GM21825 (cell line): Measurements from ENCODE around the gene TSR3.

ENCODE experiments used
- ATAC-seq: cut with Tn5 transposase; IDR thresholded peaks from one replicate; pipeline ENCODE4 v1.9.1; 2021; ENCODE audit warnings: mild to moderate bottlenecking, moderate library complexity; ENCODE audit not compliant: unreplicated experiment

TSR3 gene

GRCh38 chr16:1351582-1352362, at the start of gene TSR3, which contains the start of gene GNPTG:
TSR3 (minus strand) TSS chr16:1351878; CDS start chr16:1351804, 74 bp downstream.
GNPTG (plus strand) TSS chr16:1351931; CDS start chr16:1351966, 35 bp downstream.
- ATAC-seq = peak; percentile 51

DNA sequence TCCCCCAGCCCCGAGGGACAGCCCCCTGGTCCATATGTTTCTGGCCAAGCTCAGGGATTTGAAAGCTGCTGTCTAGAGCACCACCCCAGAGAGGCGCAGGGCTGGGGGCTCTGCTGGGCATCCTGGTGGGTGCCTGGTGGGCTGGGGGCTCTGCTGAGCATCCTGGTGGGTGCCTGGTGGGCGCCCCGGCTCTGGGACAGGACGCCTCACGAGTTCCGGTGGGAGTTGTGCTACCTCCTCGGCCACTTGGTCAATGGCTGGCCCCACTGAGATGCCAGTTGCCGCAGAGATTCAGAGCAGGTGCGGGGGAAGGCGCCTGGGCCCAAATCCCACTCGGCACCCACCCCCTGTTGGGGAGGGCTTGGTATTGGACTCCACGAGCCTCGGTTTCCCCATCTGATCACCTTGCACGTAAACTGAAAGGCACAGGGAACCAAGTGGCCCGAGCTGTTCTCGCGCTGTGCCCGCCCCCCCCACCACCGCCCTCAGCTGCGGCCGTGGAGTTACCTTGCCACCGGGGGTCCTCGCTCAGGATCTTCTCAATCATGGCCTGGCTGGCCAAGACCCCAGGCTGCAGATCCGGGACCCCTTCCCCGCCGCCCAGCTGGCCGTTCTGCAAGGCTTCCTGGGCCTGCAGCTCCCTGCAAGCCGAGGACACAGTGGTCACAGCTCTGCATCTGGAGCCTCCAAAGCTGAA, 49.5 kb upstream of the TSR3 start:
- no peak for ATAC-seq

DNA sequence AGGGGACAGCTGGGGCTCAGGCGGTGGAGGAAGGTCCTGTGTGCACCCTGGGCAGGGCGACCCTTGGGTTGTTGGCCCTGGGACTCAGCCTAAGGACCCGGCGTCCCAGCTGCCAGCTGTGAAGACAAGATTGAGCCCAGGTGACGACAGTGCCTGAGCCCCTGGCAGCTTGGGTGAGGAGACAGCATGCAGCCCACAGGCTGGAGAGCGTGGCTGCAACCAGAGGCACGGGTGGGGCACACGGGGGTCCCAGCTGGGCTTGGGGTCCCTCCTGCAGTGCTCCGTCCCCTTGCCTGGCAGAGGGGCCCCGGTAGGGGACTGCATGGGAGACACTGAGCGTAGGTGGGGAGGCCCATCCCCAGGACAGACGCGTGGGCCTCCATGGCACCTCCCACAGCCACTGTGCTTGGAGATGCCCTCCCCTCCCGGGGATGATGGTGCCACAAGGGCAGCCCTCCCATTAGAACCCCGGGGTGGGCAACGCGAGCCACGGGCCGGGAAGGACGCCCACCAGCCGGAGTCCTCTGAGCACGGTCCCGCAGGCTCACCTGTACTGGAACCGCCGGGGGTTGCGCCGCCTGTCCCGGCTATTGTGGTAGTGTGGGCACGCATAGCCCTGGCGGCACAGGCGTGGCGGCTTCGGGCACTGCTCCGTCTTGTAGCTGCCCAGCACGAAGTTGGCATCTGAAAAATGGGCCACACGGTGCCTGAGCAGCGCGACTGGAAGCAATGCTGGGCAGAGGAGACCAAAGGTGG, 47.3 kb upstream of the TSR3 start:
- ATAC-seq = no peak

DNA sequence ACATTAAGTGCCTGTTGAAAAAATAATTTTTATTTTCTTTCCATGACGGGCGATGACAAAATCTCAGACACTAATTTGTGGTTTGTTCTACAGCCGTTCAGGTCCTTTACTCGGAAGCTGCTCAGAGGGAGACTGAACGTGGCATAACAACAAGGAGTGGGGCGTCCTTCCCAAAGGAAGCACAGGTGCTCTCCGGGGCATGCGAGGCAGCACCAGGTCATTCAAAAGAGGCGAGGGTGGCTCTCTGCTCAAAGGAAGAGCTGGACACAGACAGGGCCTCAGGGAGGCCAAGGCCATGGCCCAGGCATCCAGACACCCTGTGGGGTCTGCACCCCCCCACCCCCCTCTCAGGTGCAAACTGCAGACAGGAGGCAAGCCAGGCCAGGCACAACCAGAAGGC, 46.7 kb upstream of the TSR3 start:
- no peak for ATAC-seq

GRCh38 chr16:1397779-1398178, 46.1 kb upstream of the TSR3 start:
- ATAC-seq = no peak

GRCh38 chr16:1395444-1396031, 43.9 kb upstream of the TSR3 start:
- no peak for ATAC-seq

DNA sequence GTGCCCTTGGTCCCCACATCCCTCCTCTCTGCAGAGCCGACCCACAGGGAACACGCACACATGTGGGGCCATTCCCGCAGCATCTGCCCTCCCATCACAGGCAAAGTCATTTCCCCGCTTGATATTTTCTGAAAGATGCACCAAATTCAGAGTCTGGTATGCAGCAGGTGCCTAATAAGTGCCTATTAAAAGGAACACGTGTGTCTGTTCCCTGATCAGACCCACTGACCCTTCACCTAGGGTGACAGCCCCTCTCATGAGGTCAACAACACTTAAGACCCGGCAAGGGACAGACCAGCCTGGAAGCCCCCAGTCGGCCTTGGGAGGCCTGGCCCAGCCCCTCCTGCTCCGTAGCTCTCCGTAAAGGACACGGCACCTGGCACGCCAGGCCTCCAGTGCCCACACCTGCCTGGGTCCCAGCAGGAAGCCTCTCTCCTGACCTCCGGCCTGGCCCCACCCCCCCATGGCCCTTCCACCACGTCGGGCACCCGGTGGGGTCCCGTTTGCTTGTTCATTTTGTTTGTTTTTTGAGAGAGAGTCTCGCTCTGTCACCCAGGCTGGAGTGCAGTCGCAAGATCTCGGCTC, 42.8 kb upstream of the TSR3 start:
- ATAC-seq = no peak

GRCh38 chr16:1393613-1394176, 42.0 kb upstream of the TSR3 start:
- no peak for ATAC-seq

DNA sequence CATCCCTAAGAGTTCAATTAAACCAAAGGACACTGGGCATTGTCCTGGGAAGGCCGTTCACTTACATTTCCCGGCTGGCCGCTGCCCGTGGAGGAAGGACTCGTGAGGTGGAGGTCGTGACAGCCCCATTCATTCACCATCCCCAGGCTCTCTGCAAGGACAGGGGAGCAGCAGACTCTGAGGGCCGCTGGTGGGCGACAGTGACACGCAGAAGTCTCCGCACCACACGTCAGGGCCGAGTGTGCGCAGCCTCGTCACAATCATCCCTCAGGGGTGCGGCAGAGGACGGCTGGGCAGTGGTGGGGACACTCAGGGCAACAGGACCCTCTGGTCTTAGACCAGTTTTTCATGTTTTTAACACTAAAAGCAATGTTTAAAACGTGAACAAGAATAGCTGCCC, 41.1 kb upstream of the TSR3 start:
- ATAC-seq = no peak

DNA sequence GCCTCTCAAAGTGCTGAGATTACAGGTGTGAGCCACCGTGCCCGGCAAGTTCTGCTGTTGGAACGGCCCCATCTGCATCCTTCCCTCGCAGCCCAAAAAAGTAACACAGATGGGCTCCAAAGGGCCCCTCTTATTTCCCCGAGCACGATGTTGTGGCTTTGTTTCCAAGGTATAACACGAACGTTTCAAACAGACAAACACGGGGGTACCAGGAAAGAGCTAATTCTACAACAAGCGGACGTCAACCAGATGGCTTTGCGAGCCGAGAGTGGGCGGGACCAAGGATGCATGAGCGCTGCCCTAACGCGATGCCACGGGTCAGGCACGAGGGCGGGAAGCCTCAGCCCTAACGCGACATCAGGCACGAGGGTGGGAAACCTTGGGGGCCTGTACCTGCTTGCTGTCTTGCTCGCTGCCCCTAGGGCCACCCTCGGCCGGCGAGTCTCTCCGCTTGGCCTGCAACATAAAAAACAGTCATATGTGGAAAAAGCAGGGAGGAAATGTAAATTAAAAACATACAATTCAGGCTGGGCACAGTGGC, 38.6 kb upstream of the TSR3 start:
- no peak for ATAC-seq

DNA sequence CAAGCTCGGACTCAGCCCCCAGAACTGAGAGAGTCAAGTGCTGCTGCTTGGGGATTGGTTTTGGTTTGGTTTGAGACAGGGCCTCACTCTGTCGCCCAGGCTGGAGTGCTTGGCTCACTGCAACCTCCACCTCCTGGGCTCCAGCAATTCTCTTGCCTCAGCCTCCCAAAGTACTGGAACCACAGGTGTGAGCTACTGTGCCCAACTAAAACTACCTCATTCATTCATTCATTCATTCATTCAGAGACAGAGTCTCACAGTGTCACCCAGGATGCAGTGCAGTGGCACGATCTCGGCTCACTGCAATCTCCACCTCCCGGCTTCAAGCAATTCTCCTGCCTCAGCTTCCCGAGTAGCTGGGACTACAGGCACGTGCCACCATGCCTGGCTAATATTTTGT, 38.1 kb upstream of the TSR3 start:
- ATAC-seq = no peak

- no peak for ATAC-seq
These were observed 35.7 kb upstream of the TSR3 start for GRCh38 chr16:1387331-1387730.

GRCh38 chr16:1385232-1385631, 33.6 kb upstream of the TSR3 start:
- ATAC-seq = no peak

DNA sequence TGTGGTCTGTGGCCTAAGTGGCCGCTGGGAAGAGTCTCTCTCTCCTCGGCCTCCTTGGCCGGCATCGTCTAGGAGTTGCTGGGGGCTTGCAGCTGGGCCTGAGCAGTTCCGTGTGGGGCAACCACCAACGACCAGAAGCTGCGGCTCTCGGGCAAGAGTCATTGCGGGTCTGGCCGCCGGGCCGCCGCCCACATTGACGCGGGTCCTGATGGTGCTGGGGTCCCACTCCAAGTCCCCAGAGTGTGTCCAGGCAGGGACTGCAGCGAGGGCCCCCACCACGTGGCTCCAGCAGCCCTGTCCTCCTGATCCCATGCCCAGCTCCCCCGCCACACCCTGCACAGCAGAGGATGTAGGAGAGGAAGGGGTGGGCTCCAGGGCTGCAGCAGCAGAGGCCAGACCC, 31.9 kb upstream of the TSR3 start:
- ATAC-seq = no peak

GRCh38 chr16:1381612-1382406, 30.1 kb upstream of the TSR3 start:
- ATAC-seq = no peak

- ATAC-seq = no peak
These were observed 28.5 kb upstream of the TSR3 start for GRCh38 chr16:1380195-1380594.

DNA sequence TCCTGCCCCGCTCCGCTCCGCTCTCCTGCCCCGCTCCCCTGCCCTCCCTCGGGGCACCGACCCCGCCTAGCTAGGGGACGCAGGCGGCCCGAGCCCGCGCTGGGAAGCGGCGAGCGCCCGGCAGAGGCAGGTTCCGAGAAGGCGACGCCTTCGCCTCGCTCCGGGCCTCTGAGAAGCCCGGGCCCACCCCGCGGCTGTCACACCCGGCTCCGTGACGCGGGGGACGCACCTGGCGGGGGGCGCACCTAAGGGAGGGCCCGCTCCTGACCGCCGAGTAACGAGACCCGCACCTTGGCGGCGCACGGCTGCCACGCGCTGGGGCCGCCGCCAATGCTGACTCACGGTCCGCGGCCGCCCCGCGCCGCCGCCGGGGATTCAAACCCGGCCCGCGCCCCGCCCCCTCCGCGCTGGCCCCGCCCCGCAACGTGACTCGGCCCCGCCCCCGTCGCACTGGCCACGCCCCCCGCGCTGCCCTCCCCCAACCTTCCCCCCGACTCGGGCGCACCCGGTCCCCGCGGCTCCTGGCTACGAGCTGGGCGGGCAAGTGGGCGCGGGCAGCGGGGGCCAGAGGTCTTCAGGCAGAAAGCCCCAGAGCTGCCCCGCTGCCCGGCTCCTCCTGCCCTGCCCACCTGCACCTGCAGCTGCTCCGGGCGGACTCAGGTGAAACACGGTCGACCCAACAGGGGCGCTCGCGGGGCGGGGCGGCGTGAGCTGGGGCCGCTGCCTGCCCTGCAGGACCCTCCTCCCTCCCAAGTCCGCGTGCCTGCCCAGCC, 27.8 kb upstream of the TSR3 start:
- peak; percentile 40 for ATAC-seq

DNA sequence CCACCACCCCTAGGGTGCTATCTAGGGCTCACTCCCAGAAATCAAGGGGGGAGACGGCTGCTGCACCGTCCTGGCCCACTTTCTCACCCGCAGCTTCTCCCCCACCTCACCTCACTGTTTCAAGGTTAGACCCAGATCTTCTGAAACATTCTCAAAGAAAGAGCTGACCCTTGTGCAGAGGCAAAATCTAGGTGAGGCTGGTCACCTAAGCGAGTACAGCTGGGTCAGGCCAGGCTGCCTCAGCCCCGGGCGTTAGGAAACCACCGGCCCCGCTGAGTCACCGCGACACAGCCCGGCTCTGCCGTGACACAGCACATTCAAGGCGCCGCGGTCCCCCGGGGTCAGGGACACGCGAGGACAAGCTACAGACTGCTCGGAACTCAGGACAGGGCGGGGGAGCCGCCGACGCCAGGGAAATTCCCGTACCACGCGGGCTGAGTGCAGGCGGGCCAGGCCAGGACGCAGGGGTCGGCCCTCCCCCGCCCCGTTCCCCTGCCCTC, 27.2 kb upstream of the TSR3 start:
- ATAC-seq = peak; percentile 35
